ENCODE measurements around the gene DUSP1.
"Not testable (repeated sequence)": the region's sequence is repeated elsewhere in the genome, so short reads cannot be mapped to it uniquely, and the experiment has no call there.

The DUSP1 gene

GRCh38 chr5:172770675-172771438 is at the start of gene DUSP1:
TSS of gene DUSP1 (minus strand) at chr5:172771195. CDS start at chr5:172770952, 243 bp downstream.
- peak; percentile 92 to 98 for DNase-seq (ENCODE audit: low read depth in 2 of 2)

DNA sequence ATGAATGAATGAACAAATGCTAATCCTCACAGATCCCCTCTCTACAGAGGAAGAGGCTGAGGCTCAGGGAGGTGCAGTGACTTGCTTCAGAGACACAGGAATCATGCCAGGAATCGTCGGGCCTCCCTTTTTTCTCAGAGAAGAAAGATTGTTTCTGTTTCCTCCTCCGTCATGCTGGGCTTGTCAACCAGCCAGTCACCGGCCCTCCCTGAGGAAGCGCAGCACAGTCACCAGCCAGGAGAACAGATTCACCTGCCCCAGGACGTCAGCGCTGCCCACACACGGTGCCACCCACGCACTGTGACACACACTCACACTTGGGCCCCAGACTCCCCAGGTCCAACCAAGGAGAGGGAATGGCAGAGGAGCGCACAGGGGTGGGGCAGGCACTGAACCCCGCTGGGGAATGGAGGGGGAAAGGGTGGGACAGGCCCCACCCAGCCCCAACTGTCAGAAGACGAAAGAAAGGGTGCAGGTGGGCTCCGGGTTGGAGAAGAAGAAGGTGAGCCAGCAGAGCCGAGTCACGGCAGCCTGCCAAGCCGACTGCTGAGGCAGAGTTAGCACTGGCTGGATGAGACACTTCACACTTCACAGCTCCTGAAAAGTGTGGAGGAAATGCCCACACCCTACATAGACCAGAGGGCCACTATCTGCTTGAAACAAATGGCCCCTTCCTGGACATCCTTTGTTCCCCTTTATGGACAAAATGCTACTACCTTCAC is 49.2 kb upstream of the DUSP1 start:
- DNase-seq (ENCODE audit: low read depth in 2 of 2) = peak in 1 of 2 donors; percentile 34

DNA sequence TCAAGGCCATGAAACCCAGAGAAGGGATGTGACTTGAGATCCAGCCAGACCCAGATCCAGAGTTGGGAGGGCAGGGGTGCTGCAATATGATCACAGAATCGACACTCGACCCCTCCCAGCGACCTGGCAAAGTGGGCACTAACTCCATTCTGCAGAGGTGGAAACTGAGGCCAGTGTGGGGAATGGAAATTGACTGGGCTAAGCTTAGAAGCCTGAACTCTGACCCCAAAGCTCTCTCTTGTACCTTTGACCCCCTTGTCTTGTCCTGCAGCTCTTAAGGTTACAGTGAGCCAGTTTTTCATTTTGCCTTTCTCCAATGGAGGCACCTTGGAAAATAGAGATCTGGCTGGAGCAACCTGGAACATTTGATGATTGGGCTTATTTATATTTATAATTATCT is 48.6 kb upstream of the DUSP1 start:
- DNase-seq (ENCODE audit: low read depth in 2 of 2) = no peak

- DNase-seq (ENCODE audit: low read depth in 2 of 2) = no peak
Observed at GRCh38 chr5:172818081-172818480, 47.1 kb upstream of the DUSP1 start.

- no peak for DNase-seq (ENCODE audit: low read depth in 2 of 2)
Observed at GRCh38 chr5:172817664-172818063, 46.7 kb upstream of the DUSP1 start.

DNA sequence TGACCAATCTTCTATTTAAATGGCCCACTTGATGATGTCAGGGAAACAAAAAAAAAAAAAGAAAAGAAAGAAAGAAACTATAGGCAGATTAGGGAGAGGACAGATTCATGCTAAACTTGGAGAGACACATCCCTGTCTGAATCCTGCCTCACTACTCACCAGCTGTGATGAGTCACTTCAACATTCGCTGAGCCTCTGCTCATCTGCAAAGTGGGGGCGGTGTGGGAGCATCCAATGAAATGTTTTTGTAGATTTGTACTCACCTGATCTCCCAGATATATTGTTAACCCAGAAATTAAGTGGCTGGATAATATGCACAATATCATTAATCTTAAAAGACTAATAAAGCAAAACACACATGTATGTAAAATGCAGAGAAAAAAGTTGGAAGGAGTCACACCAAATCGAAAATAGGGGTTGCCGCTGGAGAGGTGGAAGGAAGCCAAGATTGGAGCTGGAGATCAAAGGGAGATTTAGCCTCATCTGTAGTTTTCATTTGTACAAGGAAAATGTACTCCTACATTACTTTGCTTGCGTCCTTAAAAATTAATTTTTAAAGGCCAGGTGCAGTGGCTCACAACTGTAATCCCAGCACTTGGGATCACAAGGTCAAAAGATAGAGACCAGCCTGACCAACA is 46.0 kb upstream of the DUSP1 start:
- DNase-seq (ENCODE audit: low read depth in 2 of 2) = no peak

- DNase-seq (ENCODE audit: low read depth in 2 of 2) = no peak
Observed at GRCh38 chr5:172815631-172816030, 44.6 kb upstream of the DUSP1 start.

DNA sequence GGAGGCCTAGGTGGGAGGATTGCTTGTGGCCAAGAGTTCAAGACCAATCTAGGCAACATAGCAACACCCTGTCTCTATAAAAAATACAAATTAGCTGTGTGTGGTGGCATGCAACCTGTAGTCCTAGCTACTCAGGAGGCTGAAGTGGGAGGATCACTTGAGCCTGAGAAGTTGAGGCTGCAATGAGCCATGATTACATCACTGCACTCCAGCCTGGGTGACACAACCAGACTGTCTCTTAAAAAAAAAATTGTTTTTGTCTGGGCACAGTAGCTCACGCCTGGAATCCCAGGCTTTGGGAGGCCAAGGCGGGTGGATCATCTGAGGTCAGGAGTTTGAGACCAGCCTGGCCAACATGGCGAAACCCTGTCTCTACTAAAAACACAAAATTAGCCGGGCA is 40.0 kb upstream of the DUSP1 start:
- DNase-seq (ENCODE audit: low read depth in 2 of 2) = not testable (repeated sequence)

GRCh38 chr5:172809774-172810173 is 38.8 kb upstream of the DUSP1 start:
- no peak for DNase-seq (ENCODE audit: low read depth in 2 of 2)

- DNase-seq (ENCODE audit: low read depth in 2 of 2) = no peak
Observed at GRCh38 chr5:172807766-172808311, 36.8 kb upstream of the DUSP1 start.

GRCh38 chr5:172806897-172807672 is 36.1 kb upstream of the DUSP1 start:
- DNase-seq (ENCODE audit: low read depth in 2 of 2) = peak; percentile 85 to 86

- no peak for DNase-seq (ENCODE audit: low read depth in 2 of 2)
Observed at GRCh38 chr5:172805736-172806255, 34.8 kb upstream of the DUSP1 start.

- no peak for DNase-seq (ENCODE audit: low read depth in 2 of 2)
Observed at GRCh38 chr5:172805018-172805683, 34.2 kb upstream of the DUSP1 start.

- DNase-seq (ENCODE audit: low read depth in 2 of 2) = no peak
Observed at GRCh38 chr5:172802567-172803176, 31.7 kb upstream of the DUSP1 start.

GRCh38 chr5:172802112-172802511 is 31.1 kb upstream of the DUSP1 start:
- no peak for DNase-seq (ENCODE audit: low read depth in 2 of 2)

DNA sequence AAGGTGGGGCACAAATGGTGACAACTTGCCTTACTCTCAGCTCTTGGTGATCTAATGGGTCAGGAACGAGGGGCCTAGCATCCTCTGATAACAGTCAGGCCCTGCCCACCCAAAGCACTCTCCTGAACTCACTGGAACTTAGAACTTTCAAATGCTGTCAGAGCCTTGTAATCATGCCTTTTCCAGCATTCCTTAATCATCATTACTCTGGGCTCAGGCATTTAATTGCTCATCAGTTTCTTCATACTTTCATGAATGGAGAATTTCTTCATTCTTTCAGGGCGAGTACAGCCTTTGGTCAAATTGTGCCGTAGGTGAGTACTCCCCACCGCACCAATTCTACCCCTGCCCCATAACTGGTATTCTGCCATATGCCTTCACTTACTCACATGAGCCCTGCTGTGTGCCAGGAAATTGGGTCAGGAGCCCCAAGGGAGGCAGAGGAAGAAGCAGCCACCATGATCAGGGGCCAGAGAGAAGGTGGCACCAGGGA is 30.2 kb upstream of the DUSP1 start:
- DNase-seq (ENCODE audit: low read depth in 2 of 2) = no peak

DNA sequence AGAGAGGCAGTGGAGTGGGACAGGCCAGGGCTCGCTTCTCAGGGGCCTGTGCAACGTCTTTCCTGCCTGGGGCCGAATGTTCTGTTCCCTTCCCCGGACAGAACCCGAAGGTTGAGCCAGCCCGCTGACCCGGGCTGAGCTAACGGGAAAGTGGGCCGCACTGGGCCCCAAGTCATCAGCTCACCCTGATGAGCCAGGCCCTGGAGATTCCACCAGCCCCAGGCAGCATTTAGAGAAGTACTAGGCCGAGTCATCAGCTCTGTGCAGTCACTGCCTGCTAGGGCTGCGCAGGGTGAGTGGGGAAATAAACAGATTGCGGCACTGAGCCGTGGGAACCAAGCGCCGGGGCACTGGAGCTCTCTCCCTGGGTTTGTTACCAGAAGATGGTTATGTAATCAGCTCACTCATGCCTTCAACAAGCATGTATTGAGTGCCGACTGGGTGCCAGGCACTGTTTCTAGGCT is 29.1 kb upstream of the DUSP1 start:
- no peak for DNase-seq (ENCODE audit: low read depth in 2 of 2)

DNA sequence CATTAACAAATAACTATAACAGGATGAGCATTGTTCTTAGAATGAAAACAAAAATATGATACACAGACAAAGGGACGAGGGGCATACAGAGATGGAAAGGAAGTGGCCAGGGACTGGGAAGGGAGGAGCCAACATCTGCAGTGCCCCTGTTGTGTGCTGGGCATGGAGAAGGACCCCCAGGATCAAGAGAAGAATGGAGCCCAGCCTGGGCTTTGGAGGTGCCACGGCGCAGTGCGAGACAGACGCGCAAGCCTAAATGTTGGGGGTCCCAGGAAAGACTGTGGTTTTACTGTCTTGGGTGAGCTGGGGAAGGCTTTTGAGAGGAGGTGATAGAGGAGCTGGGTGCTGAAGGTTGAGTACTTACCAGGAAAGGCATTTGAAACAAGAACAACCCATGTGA is 28.4 kb upstream of the DUSP1 start:
- no peak for DNase-seq (ENCODE audit: low read depth in 2 of 2)

GRCh38 chr5:172798422-172799215 is 27.6 kb upstream of the DUSP1 start:
- DNase-seq (ENCODE audit: low read depth in 2 of 2) = no peak
